OCI-LY3 (cell line): ENCODE measurements around the gene SETBP1.

ENCODE experiments used
- CTCF ChIP-seq: fragments of 200-600, 300-600 bp; sonication (generic); IDR thresholded peaks from 2 replicates; pipeline ENCODE4 v1.5.1; 2014; ENCODE audit warnings: antibody characterized with exemption, low read length, low read depth
- EZH2phosphoT487 ChIP-seq: fragments of 200-600 bp; shearing (Covaris generic); IDR thresholded peaks from 2 replicates; pipeline ENCODE4 v1.6.1; 2018; ENCODE audit warnings: antibody characterized with exemption, mixed run types, low read depth

DNA sequence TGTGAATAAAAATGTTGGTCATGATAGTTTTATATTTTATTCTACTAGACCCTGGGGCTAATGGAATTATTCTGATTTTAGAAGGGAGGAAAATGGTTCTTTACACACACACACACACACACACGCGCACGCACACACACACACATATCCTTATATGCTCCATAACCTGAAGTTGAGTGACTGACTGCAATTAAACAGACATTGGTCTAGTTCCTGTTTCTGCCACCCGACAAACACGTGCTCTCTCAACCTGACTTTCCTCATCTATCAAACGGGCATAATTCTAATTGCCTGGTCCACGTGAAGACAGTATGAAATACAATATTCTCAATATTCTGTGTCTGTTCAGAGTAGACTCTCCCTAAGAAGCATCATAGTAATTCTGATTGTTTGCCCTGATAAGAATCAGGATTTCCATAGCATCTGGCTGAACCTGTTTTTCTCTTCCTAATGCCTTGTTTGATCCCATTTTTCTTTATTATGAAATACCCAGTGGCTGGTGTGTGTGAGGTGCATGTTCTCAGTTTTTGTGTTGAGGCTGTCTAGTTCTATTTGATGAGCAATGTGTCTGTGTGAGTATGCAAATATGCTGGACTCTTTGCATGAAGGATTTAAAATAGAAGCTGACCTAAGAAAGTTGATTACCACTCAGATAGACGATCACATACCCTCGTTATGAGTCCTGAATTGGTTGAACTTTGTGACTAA lies 51.0 kb downstream of the SETBP1 start:
- no peak for TF ChIP-seq CTCF
- no peak for TF ChIP-seq EZH2phosphoT487
